GM12801 (cell line): Measurements from ENCODE around the gene MLST8.

Experiments used
- TF ChIP-seq, protein P1 (sequence below): IDR thresholded peaks from one replicate; pipeline ENCODE4 v1.5.1; 2011; ENCODE audit warnings: control low read depth; ENCODE audit not compliant: insufficient read length; ENCODE audit errors: extremely low read depth

Gene MLST8

DNA sequence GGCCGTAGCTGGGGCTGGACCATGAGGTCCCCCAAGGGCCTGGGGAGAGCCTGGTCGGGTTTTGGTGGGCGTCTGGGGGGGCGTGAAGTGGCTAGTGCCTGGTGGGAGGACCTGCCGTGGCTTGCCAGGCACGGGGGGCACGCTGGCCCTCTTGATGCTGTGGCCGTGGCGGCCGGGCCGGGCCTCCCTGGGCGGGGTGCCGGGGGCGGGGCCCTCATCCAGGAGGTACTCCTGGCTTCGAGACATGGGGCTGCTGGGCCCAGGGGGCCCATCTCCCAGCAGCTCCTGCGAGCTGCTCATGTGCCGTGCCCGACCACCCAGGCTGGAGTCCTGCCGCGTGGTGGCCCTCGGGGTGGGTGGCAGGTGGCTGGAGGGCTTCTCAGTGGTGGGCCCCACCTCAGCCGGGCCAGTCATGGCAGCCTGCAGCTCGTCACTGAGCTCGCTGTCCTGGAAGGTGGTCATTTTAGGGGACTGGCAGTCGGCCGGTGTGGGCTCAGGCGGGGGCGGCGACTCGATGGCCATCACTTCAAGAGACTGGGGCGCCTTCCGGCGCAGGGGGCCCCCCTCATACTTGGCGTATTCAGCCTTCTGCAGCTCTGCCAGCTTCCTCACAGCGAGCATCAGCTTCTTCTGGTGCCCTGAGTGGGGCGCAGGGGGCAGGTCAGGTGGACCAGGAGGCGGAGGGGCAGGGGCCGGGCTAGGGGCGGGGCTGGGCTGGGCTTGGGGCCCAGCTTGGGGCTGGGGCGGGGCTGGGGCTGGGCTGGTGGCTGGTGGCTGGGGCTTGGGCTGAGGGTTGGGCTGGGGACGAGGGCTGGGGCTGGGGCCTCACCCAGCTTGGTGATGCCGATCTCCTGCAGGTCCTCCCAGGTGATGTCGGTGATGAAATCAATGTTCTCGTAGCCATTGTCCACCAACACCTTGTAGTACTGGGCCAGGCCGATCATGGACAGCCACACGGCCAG lies 24.0 kb upstream of the MLST8 start:
- TF ChIP-seq, protein P1, sequence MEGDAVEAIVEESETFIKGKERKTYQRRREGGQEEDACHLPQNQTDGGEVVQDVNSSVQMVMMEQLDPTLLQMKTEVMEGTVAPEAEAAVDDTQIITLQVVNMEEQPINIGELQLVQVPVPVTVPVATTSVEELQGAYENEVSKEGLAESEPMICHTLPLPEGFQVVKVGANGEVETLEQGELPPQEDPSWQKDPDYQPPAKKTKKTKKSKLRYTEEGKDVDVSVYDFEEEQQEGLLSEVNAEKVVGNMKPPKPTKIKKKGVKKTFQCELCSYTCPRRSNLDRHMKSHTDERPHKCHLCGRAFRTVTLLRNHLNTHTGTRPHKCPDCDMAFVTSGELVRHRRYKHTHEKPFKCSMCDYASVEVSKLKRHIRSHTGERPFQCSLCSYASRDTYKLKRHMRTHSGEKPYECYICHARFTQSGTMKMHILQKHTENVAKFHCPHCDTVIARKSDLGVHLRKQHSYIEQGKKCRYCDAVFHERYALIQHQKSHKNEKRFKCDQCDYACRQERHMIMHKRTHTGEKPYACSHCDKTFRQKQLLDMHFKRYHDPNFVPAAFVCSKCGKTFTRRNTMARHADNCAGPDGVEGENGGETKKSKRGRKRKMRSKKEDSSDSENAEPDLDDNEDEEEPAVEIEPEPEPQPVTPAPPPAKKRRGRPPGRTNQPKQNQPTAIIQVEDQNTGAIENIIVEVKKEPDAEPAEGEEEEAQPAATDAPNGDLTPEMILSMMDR: no peak

DNA sequence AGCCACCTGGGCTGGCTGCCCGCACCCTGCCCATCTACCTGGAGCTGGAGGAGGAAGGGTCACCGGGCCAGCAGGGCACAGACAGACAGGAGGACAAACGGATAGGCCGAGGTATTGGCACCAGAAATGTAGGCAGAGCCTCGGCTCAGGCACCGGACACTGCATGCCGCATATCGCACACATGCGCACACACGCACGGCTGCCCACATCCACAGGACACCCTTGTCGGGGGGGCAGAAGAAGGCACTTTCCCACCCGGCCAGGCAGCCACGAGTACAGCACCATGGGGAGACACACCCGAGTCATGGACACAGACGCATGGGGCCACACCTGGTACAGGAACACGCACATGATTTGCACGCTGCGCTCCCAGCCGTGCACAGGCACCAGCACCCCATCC lies 23.3 kb upstream of the MLST8 start:
- TF ChIP-seq, protein P1: no peak

DNA sequence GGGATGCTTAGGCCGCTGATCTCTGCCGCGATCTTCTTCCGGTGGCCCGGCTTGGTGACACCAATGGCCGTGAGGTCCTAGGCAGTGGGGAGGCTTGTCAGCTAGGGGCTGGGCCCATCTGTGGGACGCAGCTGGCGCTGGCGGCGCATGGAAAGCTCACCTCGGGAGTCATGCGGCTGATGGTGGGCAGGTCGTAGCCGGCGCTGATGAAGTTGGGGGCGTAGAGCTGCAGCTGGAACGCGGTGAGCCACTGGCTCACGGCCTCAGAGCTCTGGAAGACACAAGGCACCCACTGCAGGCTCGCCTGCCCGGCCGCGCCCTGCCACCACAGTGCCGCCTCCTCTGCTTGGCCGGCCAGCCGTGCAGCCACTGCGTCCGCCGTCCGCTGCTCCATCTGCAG lies 21.6 kb upstream of the MLST8 start:
- TF ChIP-seq, protein P1: no peak

DNA sequence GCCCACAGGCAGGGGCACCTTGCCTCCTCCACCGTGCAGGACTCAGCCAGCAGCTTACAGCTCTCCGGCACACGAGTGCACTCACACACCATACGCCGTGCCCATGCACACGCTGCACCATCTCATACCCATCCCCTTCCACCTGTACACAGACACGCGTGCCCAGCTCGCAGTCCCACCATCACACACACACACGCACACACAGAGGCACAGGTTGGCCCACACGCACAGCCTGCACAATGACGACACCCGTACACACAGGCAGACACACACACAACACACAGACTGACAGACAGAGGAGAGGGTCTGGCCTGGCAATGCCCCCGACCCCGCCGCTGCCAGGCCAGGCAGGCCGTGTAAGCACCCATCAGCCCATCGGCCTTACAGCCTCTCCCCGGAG lies 20.9 kb upstream of the MLST8 start:
- TF ChIP-seq, protein P1: no peak

DNA sequence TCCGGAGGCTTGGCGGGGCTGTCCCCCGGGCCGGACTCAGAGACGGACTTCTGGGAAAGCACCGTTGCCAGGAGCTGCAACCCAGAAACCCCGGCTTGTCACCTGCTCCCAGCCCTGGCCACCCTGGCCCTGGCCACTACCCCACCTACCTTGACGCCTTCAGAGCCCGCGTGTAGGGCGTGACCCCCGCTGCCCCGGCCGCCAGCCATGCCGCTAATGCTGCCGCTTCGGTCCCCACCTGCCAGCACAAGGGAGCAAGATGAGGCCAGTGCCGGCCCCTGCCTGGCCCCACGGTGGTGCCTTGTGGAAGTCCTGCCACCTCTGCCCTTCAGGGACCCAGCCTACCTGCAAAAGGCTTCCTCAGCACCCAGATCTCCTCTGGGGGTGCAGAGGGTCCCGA lies 20.3 kb upstream of the MLST8 start:
- TF ChIP-seq, protein P1: no peak

DNA sequence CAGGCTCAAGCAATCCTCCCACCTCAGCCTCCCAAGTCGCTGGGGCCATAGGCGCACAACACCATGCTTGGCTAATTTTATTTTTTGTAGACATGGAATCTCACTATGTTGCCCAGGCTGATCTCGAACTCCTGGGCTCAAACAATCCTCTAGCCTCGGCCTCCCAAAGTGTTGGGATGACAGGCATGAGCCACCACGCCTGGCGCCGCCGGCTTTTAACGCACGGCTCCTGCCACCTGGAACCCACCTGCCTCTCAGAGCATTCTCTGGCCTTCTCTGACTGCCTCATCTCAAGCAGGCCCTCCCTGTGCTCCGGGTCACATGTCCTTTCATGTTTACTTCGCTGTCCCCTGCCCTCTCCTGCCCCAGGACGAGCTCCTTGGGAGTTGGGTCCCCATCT lies 19.2 kb upstream of the MLST8 start:
- TF ChIP-seq, protein P1: no peak

DNA sequence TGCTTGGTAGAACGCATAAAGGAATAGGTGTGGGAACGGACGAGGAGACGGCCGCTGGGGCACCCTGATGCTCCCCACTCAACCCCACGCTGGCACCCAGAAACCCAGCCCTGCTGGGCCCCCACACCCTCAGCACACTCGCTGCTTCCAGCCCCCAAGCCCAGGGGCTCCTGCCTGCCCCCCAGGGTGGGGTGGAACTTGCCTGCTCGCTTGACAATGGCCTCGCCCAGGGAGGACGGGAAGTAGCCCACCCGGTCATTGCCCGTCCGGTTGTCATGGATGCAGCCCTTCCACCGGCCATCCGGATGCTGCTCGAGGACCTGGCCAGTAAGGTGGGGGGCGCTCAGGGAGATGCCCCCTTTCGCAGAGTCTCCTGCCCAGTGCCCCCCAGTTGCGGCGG lies 18.7 kb upstream of the MLST8 start:
- TF ChIP-seq, protein P1: no peak
